GM12878 (cell line): Measurements from ENCODE around the gene ARAP3. TPM values are rescaled to one million over a fixed set of nuclear protein-coding genes. Genes with fewer than 3 reads are reported as not detected.

Experiments used
- ATAC-seq: fragments of 200-7000 bp; cut with Tn5 transposase; 3 replicates; pipeline ENCODE4 v1.9.1; 2020; ENCODE audit warnings: mild to moderate bottlenecking, moderate library complexity
- BruUV-seq: library from RNA; stranded (reverse); fragments of 400-500 nt; replicated peaks from 2 replicates; lab custom pipeline; 2021; lab: Mats Ljungman, UMichigan
- CTCF ChIA-PET: fragments of 300-600 bp; sonication (Branson Sonifier 250); formaldehyde crosslinking; extraction: SDS; loops from one replicate; lab custom pipeline; 2021; ENCODE audit warnings: inconsistent platforms; lab: Yijun Ruan, JAX
- POLR2A ChIA-PET: fragments of 350-600 bp; formaldehyde crosslinking; extraction: SDS; loops from one replicate; lab custom pipeline; 2021; ENCODE audit warnings: inconsistent platforms; lab: Charles Lee
- RAD21 ChIA-PET: fragments of 300-600 bp; sonication (Branson Sonifier 250); formaldehyde crosslinking; loops from one replicate; lab custom pipeline; 2023; ENCODE audit warnings: antibody characterized with exemption; ENCODE audit not compliant: unreplicated experiment; lab: Charles Lee
- SMC1A ChIA-PET: fragments of 300-600 bp; sonication (Branson Sonifier 250); formaldehyde crosslinking; loops from one replicate; lab custom pipeline; 2023; ENCODE audit not compliant: unreplicated experiment, uncharacterized antibody; lab: Charles Lee
- DNase-seq: peaks from one replicate; pipeline ENCODE4 v3.0.0-alpha.2; 2011; ENCODE audit warnings: low read depth, low spot score
- FAIRE-seq: peaks from 3 replicates; lab custom pipeline; 2011; peaks lifted over from hg19 to GRCh38; lab: Jason Lieb, UNC
- H2AFZ ChIP-seq: 2 replicates; pipeline ENCODE4 v1.6.0; 2011; ENCODE audit warnings: low read depth, low read length, control low read depth; ENCODE audit not compliant: control insufficient read depth
- H3K27ac ChIP-seq: 2 replicates; pipeline ENCODE4 v1.5.1; 2011; ENCODE audit warnings: control low read depth; ENCODE audit not compliant: control insufficient read depth, insufficient read depth
- H3K27me3 ChIP-seq, 2 experiments: replicated peaks in 1 of 2; 2 replicates each; pipeline versions ENCODE4 v1.6.0 to v1.6.1; 2011; ENCODE audit warnings: low read length in 1 of 2; ENCODE audit not compliant: control insufficient read depth in 2 of 2, insufficient read depth in 2 of 2
- H3K36me3 ChIP-seq, 2 experiments: 2 replicates each; pipeline ENCODE4 v1.5.1; 2011; ENCODE audit warnings: low read length in 1 of 2; ENCODE audit not compliant: control insufficient read depth in 2 of 2, insufficient read depth in 2 of 2
- H3K4me1 ChIP-seq: 2 replicates; pipeline ENCODE4 v1.6.1; 2011; ENCODE audit warnings: mild to moderate bottlenecking, low read length, moderate library complexity, mixed read lengths; ENCODE audit not compliant: control insufficient read depth, insufficient read depth
- H3K4me2 ChIP-seq: 2 replicates; pipeline ENCODE4 v1.6.0; 2011; ENCODE audit warnings: control low read depth; ENCODE audit not compliant: control insufficient read depth, insufficient read depth
- H3K4me3 ChIP-seq: fragments of 200-600 bp; sonication (generic); 2 replicates; pipeline ENCODE4 v1.5.1; 2016
- H3K79me2 ChIP-seq: 2 replicates; pipeline ENCODE4 v1.6.0; 2011; ENCODE audit warnings: low read length; ENCODE audit not compliant: control insufficient read depth, insufficient read depth
- H3K9ac ChIP-seq: 2 replicates; pipeline ENCODE4 v1.8.0; 2011; ENCODE audit warnings: low read length, control low read depth, mixed read lengths; ENCODE audit not compliant: control insufficient read depth, insufficient read depth
- H3K9me3 ChIP-seq: replicated peaks from 3 replicates; pipeline ENCODE4 v1.5.1; 2011; ENCODE audit warnings: mild to moderate bottlenecking, low read length; ENCODE audit not compliant: control insufficient read depth, insufficient read depth
- H4K20me1 ChIP-seq: 2 replicates; pipeline ENCODE4 v1.6.0; 2011; ENCODE audit not compliant: control insufficient read depth, insufficient read depth
- CBFB ChIP-seq: IDR thresholded peaks from 2 replicates; pipeline ENCODE4 v1.6.1; 2016; ENCODE audit warnings: antibody characterized with exemption, low read depth
- DPF2 ChIP-seq: fragments of 450-650 bp; IDR thresholded peaks from 2 replicates; pipeline ENCODE4 v1.6.1; 2017; ENCODE audit warnings: mild to moderate bottlenecking
- EP300 ChIP-seq, 2 experiments: fragments of 150-350 bp in 1 of 2; IDR thresholded peaks; 2 replicates each; pipeline ENCODE4 v1.6.1; 2011 to 2012; ENCODE audit warnings: low read depth in 2 of 2, low read length in 2 of 2, borderline replicate concordance in 1 of 2, improper control_type of control experiment in 1 of 2, inconsistent platforms in 1 of 2; ENCODE audit not compliant: control insufficient read depth in 1 of 2
- KLF5 ChIP-seq: fragments of 450-650 bp; IDR thresholded peaks from 2 replicates; pipeline ENCODE4 v1.6.1; 2014; ENCODE audit warnings: mild to moderate bottlenecking; ENCODE audit not compliant: partially characterized antibody
- MYC ChIP-seq: IDR thresholded peaks from 2 replicates; pipeline ENCODE4 v1.6.1; 2011; ENCODE audit warnings: mild to moderate bottlenecking, low read length, moderate library complexity, inconsistent platforms; ENCODE audit not compliant: insufficient read depth, insufficient replicate concordance, insufficient read length, severe bottlenecking
- POLR2A ChIP-seq: IDR thresholded peaks from 2 replicates; pipeline ENCODE4 v1.6.1; 2011; ENCODE audit warnings: low read depth, mild to moderate bottlenecking, low read length
- POLR2AphosphoS2 ChIP-seq: IDR thresholded peaks from 2 replicates; pipeline ENCODE4 v1.6.1; 2011; ENCODE audit warnings: low read depth, mild to moderate bottlenecking, low read length, improper control_type of control experiment, moderate library complexity
- RFX5 ChIP-seq: IDR thresholded peaks from 2 replicates; pipeline ENCODE4 v1.6.1; 2011; ENCODE audit warnings: low read depth, low read length, improper control_type of control experiment
- SIX5 ChIP-seq: IDR thresholded peaks from 2 replicates; pipeline ENCODE4 v1.6.1; 2011; ENCODE audit warnings: mild to moderate bottlenecking, low read depth, low read length, moderate library complexity; ENCODE audit not compliant: severe bottlenecking
- SREBF1 ChIP-seq: IDR thresholded peaks from 2 replicates; pipeline ENCODE4 v1.6.1; 2012; ENCODE audit warnings: mild to moderate bottlenecking, low read length
- SUPT20H ChIP-seq: IDR thresholded peaks from 2 replicates; pipeline ENCODE4 v1.6.1; 2011; ENCODE audit warnings: low read depth, mild to moderate bottlenecking, low read length, moderate library complexity, borderline replicate concordance; ENCODE audit not compliant: control insufficient read depth
- SUZ12 ChIP-seq: fragments of 200-600 bp; sonication (generic); IDR thresholded peaks from one replicate; pipeline ENCODE4 v1.6.1; 2018; ENCODE audit warnings: antibody characterized with exemption, mild to moderate bottlenecking; ENCODE audit not compliant: unreplicated experiment
- TAF1 ChIP-seq: IDR thresholded peaks from 2 replicates; pipeline ENCODE4 v1.6.1; 2011; ENCODE audit warnings: mild to moderate bottlenecking, low read depth, low read length, borderline replicate concordance
- YBX1 ChIP-seq: fragments of 450-650 bp; IDR thresholded peaks from 2 replicates; pipeline ENCODE4 v1.6.1; 2016; ENCODE audit warnings: antibody characterized with exemption
- ZNF384 ChIP-seq: IDR thresholded peaks from 2 replicates; pipeline ENCODE4 v1.6.1; 2012; ENCODE audit warnings: low read depth, mild to moderate bottlenecking, low read length, improper control_type of control experiment, borderline replicate concordance
- ZNF622 ChIP-seq: fragments of 450-650 bp; IDR thresholded peaks from 2 replicates; pipeline ENCODE4 v1.6.1; 2017; ENCODE audit warnings: mild to moderate bottlenecking, inconsistent platforms
- WGBS: methylation state at CpG from one replicate; pipeline ENCODE4 v1.1.6; 2016; ENCODE audit warnings: low lambda C conversion rate; ENCODE audit not compliant: insufficient replicate concordance, insufficient coverage; ENCODE audit errors: missing lambda C conversion rate; 5-methylcytosine and 5-hydroxymethylcytosine counted together
- in situ Hi-C: fragments of 300-500 bp; cut with MboI; formaldehyde crosslinking; loops from 9 replicates; pipeline ENCODE4 v1.14.3; 2018; ENCODE audit warnings: mixed read lengths
- intact Hi-C: fragments of 100-400 bp; cut with micrococcal nuclease; formaldehyde crosslinking; loops from one replicate; pipeline ENCODE4 v1.14.2; 2022; ENCODE audit not compliant: unreplicated experiment
- polyA plus RNA-seq, 11 experiments: library from polyadenylated mRNA; depleted of rRNA in 4 of 11; unstranded in 6 of 11; stranded (reverse) in 5 of 11; fragments of >200 nt; fragmentation: Nextera tagmentation in 4 of 11; fragmentation: Illumina TruSeq in 1 of 11; extraction: Ambion mirVana in 4 of 11; extraction: Trizol in 1 of 11; gene quantifications; 1 replicate in 1 of 11; 2 replicates in 10 of 11; pipeline versions ENCODE4 v1.2.1 to v1.2.3, GENCODE V29; 2011 to 2016; ENCODE audit warnings: inconsistent platforms in 2 of 11, missing spikeins in 2 of 11, low read depth in 1 of 11
- total RNA-seq, 4 experiments: library from RNA; depleted of rRNA in 3 of 4; stranded (reverse); fragments of >200 nt in 3 of 4; fragmentation: Illumina TruSeq in 1 of 4; extraction: Trizol in 1 of 4; gene quantifications; 2 replicates each; pipeline versions ENCODE4 v1.2.1 to v1.2.3, GENCODE V29; 2013 to 2021
- TF ChIP-seq, protein P1 (sequence below): fragments of 450-650 bp; formaldehyde crosslinking; IDR thresholded peaks from 2 replicates; pipeline ENCODE4 v1.4.0; 2020; ENCODE audit warnings: mild to moderate bottlenecking, moderate library complexity

ARAP3 gene
- total and polyA plus RNA-seq, 10 of the 15 experiments (the other 5 are each of a cell fraction or from before 2014, with no cell fraction given) = 0.01 to 0.08 TPM; not detected in 8

DNA sequence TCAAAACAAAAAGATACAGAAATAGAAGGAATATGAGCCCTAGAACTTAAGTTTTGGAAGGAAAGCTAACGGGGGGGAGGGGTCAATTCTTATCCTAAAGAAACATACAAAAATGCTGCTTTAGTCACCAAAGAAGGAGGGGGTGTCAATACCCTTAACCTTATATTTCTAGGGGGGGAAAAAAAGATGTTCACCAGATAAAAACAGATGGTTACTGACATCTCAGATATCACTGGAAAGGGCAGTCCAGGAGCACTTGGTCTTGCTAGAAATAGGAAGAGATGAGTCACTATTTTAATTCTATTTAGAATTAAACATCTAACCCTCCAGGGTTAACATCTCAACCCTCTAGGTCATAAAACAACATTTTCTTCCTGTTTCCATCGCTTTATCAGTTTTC is 64.9 kb downstream of the ARAP3 start:
- RAD21 ChIA-PET = interaction anchor here (0.6 to 9.9 kb wide), 12 partner anchors 9 to 1122 kb away, joined by 3 to 299 read pairs (median 8); partner anchors contain the start of genes HDAC3, PCDHGA10 and RELL2
- ATAC-seq (no peak), DNase-seq (no peak), FAIRE-seq (no peak)
- peak overlapping the region; percentile 91 for H3K4me2 ChIP-seq
- intact Hi-C loops = loop anchor here (10.0 kb wide), 1 partner anchor 902 kb away; no protein-coding TSS in a partner anchor
- peaks cover 3% of the 10 kb centered on the region; the same call in 1 of the 2 replicates for H3K4me1 ChIP-seq
- H3K79me2 ChIP-seq = peaks cover 60% of the 10 kb centered on the region
- H3K4me3 ChIP-seq = peak overlapping the region; percentile 89
- H4K20me1 ChIP-seq = no peaks in the 10 kb centered on the region
- SMC1A ChIA-PET = interaction anchor here (1.2 to 14.0 kb wide), 10 partner anchors 12 to 307 kb away, joined by 3 to 245 read pairs (median 6); partner anchors contain the start of genes DELE1, FCHSD1, HDAC3 and RELL2
- no peaks in the 10 kb centered on the region for H3K9me3 ChIP-seq
- CTCF ChIA-PET = interaction anchor here (0.7 to 15.5 kb wide), 16 partner anchors 9 to 352 kb away, joined by 3 to 517 read pairs (median 5); partner anchors contain the start of genes FCHSD1, HDAC3, PCDHGA10 and RELL2
- TF ChIP-seq ZNF384 = no peak
- TF ChIP-seq MYC = no peak
- no peak for TF ChIP-seq POLR2AphosphoS2
- TF ChIP-seq RFX5 = no peak
- no peak for TF ChIP-seq SUZ12
- no peak for TF ChIP-seq POLR2A
- no peak for TF ChIP-seq ZNF622
- no peak for TF ChIP-seq SREBF1
- TF ChIP-seq DPF2 = no peak
- TF ChIP-seq TAF1 = no peak
- no peak for TF ChIP-seq CBFB
- TF ChIP-seq, protein P1, sequence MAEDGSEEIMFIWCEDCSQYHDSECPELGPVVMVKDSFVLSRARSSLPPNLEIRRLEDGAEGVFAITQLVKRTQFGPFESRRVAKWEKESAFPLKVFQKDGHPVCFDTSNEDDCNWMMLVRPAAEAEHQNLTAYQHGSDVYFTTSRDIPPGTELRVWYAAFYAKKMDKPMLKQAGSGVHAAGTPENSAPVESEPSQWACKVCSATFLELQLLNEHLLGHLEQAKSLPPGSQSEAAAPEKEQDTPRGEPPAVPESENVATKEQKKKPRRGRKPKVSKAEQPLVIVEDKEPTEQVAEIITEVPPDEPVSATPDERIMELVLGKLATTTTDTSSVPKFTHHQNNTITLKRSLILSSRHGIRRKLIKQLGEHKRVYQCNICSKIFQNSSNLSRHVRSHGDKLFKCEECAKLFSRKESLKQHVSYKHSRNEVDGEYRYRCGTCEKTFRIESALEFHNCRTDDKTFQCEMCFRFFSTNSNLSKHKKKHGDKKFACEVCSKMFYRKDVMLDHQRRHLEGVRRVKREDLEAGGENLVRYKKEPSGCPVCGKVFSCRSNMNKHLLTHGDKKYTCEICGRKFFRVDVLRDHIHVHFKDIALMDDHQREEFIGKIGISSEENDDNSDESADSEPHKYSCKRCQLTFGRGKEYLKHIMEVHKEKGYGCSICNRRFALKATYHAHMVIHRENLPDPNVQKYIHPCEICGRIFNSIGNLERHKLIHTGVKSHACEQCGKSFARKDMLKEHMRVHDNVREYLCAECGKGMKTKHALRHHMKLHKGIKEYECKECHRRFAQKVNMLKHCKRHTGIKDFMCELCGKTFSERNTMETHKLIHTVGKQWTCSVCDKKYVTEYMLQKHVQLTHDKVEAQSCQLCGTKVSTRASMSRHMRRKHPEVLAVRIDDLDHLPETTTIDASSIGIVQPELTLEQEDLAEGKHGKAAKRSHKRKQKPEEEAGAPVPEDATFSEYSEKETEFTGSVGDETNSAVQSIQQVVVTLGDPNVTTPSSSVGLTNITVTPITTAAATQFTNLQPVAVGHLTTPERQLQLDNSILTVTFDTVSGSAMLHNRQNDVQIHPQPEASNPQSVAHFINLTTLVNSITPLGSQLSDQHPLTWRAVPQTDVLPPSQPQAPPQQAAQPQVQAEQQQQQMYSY (CRISPR knock-in tag) = no peak
- TF ChIP-seq SIX5 = no peak
- TF ChIP-seq EP300 (IDR thresholded peaks at IDR 0.05; ENCODE audit: borderline replicate concordance in 1 of 2, control insufficient read depth in 1 of 2, low read depth in 2 of 2, low read length in 2 of 2) = no peak
- no peak for TF ChIP-seq SUPT20H
- no peak for TF ChIP-seq YBX1
- TF ChIP-seq KLF5 = no peak
- POLR2A ChIA-PET = interaction anchor here (0.6 to 13.9 kb wide), 14 partner anchors 9 to 352 kb away, joined by 3 to 215 read pairs (median 6); partner anchors contain the start of genes FCHSD1, HDAC3, RELL2 and RNF14
- H3K36me3 ChIP-seq = peaks cover 5 to 14% of the 10 kb centered on the region in 2 experiments
- BruUV-seq = no TSS peak
- H2AFZ ChIP-seq = no peak overlapping the region
- H3K9ac ChIP-seq = peak overlapping the region; percentile 87; the same call in 1 of the 2 replicates
- H3K27ac ChIP-seq = peak overlapping the region; percentile 84; the same call in 1 of the 2 replicates
- in situ Hi-C loops = loop anchor here (25.0 kb wide), 2 partner anchors 1205 to 1580 kb away; partner anchors contain the start of genes ANKHD1 and NRG2
- no peaks in the 10 kb centered on the region for H3K27me3 ChIP-seq
- WGBS = 16% methylated on average over 2 of the region's 2 CpGs
